H1 (cell line): ENCODE data around the gene ISG15.

ENCODE experiments used
- CHD1 ChIP-seq: IDR thresholded peaks from 2 replicates; pipeline ENCODE4 v1.6.1; 2012; ENCODE audit warnings: low read depth, low read length, improper control_type of control experiment
- PHF8 ChIP-seq: fragments of 200-600 bp; sonication (generic); conservative IDR thresholded peaks from 2 replicates; pipeline ENCODE4 v1.7.1; 2012; ENCODE audit warnings: low read depth, mild to moderate bottlenecking, inconsistent platforms, low read length, moderate library complexity
- POLR2A ChIP-seq, 2 experiments: IDR thresholded peaks; 1 replicate in 1 of 2; 2 replicates in 1 of 2; pipeline ENCODE4 v1.6.1; 2011; ENCODE audit warnings: low read depth in 2 of 2, low read length in 2 of 2, mild to moderate bottlenecking in 2 of 2; ENCODE audit errors: control extremely low read depth in 1 of 2
- POLR2AphosphoS5 ChIP-seq: IDR thresholded peaks from 2 replicates; pipeline ENCODE4 v1.6.1; 2011; ENCODE audit warnings: low read depth, low read length
- SP1 ChIP-seq: IDR thresholded peaks from 2 replicates; pipeline ENCODE4 v1.6.1; 2011; ENCODE audit warnings: low read depth, low read length
- SP2 ChIP-seq: IDR thresholded peaks from 2 replicates; pipeline ENCODE4 v1.6.1; 2012; ENCODE audit warnings: mild to moderate bottlenecking, low read length, inconsistent platforms
- TEAD4 ChIP-seq: IDR thresholded peaks from 2 replicates; pipeline ENCODE4 v1.6.1; 2012; ENCODE audit warnings: low read depth, low read length, inconsistent platforms, mixed read lengths
- TF ChIP-seq, protein P1 (sequence below), 3 experiments: IDR thresholded peaks; 1 replicate in 2 of 3; 2 replicates in 1 of 3; pipeline versions ENCODE4 v1.5.1 to v1.6.1; 2011; ENCODE audit warnings: low read length in 3 of 3, mild to moderate bottlenecking in 3 of 3, inconsistent platforms in 2 of 3, low read depth in 1 of 3, moderate library complexity in 1 of 3; ENCODE audit not compliant: insufficient read depth in 1 of 3; ENCODE audit errors: control extremely low read depth in 1 of 3

DNA sequence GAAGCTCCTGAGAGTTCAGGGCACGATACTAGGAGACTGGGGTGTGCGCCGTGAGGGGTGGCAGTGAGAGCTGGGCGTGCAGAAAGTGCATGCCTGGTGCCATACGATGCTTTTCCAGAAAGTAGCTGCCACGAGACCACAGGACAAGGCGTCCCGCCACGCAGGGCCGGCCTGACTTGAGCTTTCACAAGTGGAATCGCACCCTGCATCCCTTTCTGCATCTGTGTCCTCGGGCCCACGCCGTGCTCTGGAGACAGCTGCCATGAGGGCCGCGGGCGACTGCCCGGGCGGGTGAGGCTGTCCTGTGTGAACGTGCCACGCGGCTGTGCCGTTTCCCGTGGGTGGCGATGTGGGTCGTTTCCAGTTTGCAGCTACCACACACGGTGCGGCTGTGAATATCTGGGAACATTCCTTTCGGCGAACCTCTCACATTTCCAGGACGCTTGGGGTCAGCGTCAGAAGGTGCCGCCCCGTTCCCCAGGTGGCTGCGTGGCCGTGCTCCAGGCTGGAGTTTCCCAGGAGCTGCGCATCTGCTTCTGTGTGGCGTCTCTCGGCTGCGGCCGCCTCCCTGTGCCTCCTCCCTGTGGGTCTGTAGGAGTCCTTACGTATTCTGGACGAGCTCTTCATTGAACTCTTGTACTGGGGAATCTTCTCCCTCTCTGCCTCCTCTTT, 30.4 kb upstream of the ISG15 start:
- TF ChIP-seq POLR2AphosphoS5 (no peak), PHF8 (no peak), SP2 (no peak), POLR2A (IDR thresholded peaks at IDR 0.05; ENCODE audit: control extremely low read depth in 1 of 2, low read depth in 2 of 2, low read length in 2 of 2) (no peak), SP1 (no peak), CHD1 (no peak), TEAD4 (no peak)
- TF ChIP-seq, protein P1, sequence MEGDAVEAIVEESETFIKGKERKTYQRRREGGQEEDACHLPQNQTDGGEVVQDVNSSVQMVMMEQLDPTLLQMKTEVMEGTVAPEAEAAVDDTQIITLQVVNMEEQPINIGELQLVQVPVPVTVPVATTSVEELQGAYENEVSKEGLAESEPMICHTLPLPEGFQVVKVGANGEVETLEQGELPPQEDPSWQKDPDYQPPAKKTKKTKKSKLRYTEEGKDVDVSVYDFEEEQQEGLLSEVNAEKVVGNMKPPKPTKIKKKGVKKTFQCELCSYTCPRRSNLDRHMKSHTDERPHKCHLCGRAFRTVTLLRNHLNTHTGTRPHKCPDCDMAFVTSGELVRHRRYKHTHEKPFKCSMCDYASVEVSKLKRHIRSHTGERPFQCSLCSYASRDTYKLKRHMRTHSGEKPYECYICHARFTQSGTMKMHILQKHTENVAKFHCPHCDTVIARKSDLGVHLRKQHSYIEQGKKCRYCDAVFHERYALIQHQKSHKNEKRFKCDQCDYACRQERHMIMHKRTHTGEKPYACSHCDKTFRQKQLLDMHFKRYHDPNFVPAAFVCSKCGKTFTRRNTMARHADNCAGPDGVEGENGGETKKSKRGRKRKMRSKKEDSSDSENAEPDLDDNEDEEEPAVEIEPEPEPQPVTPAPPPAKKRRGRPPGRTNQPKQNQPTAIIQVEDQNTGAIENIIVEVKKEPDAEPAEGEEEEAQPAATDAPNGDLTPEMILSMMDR (IDR thresholded peaks at IDR 0.05; ENCODE audit: control extremely low read depth in 1 of 3, insufficient read depth in 1 of 3, low read depth in 1 of 3, low read length in 3 of 3): no peak
